Gastroesophageal sphincter (tissue), 4 donors: ENCODE data around the gene TUFM. TPM values are rescaled to one million over a fixed set of nuclear protein-coding genes. Genes with fewer than 3 reads are reported as not detected.

Source experiments
- ATAC-seq: fragments of 150-250 bp; one replicate; pipeline ENCODE4 v1.9.1; 2016; ENCODE audit warnings: mild to moderate bottlenecking, moderate library complexity
- H3K27ac ChIP-seq, 4 donors: fragments of 200-600 bp; sonication (generic) in 3 of 4; 1 replicate in 3 of 4; 2 replicates in 1 of 4; pipeline ENCODE4 v1.5.1; 2016 to 2019
- H3K27me3 ChIP-seq: fragments of 200-600 bp; sonication (generic); one replicate; pipeline ENCODE4 v1.5.1; 2019
- H3K36me3 ChIP-seq, 2 donors: fragments of 200-600 bp; sonication (generic); one replicate each; pipeline ENCODE4 v1.5.1; 2019; ENCODE audit warnings: control low read depth in 1 of 2
- H3K4me1 ChIP-seq, 3 donors: fragments of 200-600 bp; sonication (generic); 1 replicate in 2 of 3; 2 replicates in 1 of 3; pipeline ENCODE4 v1.5.1; 2016 to 2019; ENCODE audit warnings: control low read depth in 2 of 3
- H3K4me3 ChIP-seq, 2 donors: fragments of 200-600 bp; sonication (generic); one replicate each; pipeline ENCODE4 v1.5.1; 2019; ENCODE audit warnings: mild to moderate bottlenecking in 1 of 2, moderate library complexity in 1 of 2
- H3K9me3 ChIP-seq, 3 donors: fragments of 200-600 bp; sonication (generic); one replicate each; pipeline ENCODE4 v1.5.1; 2017 to 2019; ENCODE audit warnings: control low read depth in 2 of 3
- EP300 ChIP-seq: sonication (generic); formaldehyde crosslinking; IDR thresholded peaks from one replicate; pipeline ENCODE4 v1.6.1; 2017; ENCODE audit warnings: antibody characterized with exemption, mild to moderate bottlenecking
- POLR2A ChIP-seq, 2 donors: fragments of 450-650 bp; IDR thresholded peaks; one replicate each; pipeline ENCODE4 v1.6.1; 2017; ENCODE audit warnings: antibody characterized with exemption in 2 of 2, mild to moderate bottlenecking in 2 of 2, moderate library complexity in 1 of 2
- POLR2AphosphoS5 ChIP-seq: sonication (generic); formaldehyde crosslinking; IDR thresholded peaks from one replicate; pipeline ENCODE4 v1.6.1; 2017; ENCODE audit warnings: antibody characterized with exemption
- WGBS, 2 donors: methylation state at CpG; one replicate each; pipeline ENCODE4 v1.1.5; 2018; ENCODE audit warnings: low coverage in 1 of 2; 5-methylcytosine and 5-hydroxymethylcytosine counted together
- total RNA-seq, 4 donors: library from RNA; depleted of rRNA; stranded (reverse); fragments of >200 nt; gene quantifications; one replicate each; pipeline ENCODE4 v1.1.0, GENCODE V29; 2016
- TF ChIP-seq, protein P1 (sequence below), 4 experiments: fragments of 200-600 bp in 2 of 4; fragments of 450-650 bp in 2 of 4; sonication (generic) in 1 of 4; IDR thresholded peaks; one replicate each; pipeline ENCODE4 v1.5.1; 2017 to 2019; ENCODE audit warnings: antibody characterized with exemption in 4 of 4, mild to moderate bottlenecking in 2 of 4, moderate library complexity in 2 of 4

The TUFM gene
- total RNA-seq, 4 donors from 2014 or later, result 72.2 to 91.9 (median 85.3) TPM

DNA sequence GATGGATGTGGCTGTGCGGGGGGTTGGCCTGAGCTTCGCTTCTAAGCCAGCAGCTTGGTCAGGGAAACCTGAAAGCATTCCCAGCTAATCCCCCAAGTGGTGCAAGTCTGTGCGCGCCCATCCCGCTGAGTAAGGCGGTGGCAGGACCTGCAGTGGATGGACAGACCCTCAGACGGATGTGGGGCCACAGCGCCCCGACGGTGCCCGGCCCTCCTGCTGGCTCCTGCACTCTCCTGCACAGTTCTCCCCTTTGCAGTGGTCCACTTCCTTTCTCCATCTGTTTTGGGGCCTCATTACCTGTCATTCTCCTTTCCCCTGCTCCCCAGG, 34.4 kb upstream of the TUFM start:
- peak overlapping the region in 1 of 2 donors; percentile 67 for H3K4me3 ChIP-seq
- TF ChIP-seq, protein P1, sequence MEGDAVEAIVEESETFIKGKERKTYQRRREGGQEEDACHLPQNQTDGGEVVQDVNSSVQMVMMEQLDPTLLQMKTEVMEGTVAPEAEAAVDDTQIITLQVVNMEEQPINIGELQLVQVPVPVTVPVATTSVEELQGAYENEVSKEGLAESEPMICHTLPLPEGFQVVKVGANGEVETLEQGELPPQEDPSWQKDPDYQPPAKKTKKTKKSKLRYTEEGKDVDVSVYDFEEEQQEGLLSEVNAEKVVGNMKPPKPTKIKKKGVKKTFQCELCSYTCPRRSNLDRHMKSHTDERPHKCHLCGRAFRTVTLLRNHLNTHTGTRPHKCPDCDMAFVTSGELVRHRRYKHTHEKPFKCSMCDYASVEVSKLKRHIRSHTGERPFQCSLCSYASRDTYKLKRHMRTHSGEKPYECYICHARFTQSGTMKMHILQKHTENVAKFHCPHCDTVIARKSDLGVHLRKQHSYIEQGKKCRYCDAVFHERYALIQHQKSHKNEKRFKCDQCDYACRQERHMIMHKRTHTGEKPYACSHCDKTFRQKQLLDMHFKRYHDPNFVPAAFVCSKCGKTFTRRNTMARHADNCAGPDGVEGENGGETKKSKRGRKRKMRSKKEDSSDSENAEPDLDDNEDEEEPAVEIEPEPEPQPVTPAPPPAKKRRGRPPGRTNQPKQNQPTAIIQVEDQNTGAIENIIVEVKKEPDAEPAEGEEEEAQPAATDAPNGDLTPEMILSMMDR (IDR thresholded peaks at IDR 0.05), result no peak
- TF ChIP-seq EP300 (no peak), POLR2A (IDR thresholded peaks at IDR 0.05) (no peak), POLR2AphosphoS5 (no peak)
- peaks cover 36% of the 10 kb centered on the region for H3K27me3 ChIP-seq
- no peaks in the 10 kb centered on the region for H3K9me3 ChIP-seq
- WGBS, 2 donors, result 9 to 20% methylated on average over 1 to 9 of the region's 11 CpGs
- peaks cover 0 to 18% (median 12%) of the 10 kb centered on the region in 3 donors for H3K4me1 ChIP-seq
- H3K36me3 ChIP-seq, result no peaks in the 10 kb centered on the region
- ATAC-seq, result no peak
- no peak overlapping the region for H3K27ac ChIP-seq

GRCh38 chr16:28879841-28880588, 33.9 kb upstream of the TUFM start:
- H3K27ac ChIP-seq, result peak overlapping the region in 3 of 4 donors; percentile 38 to 67 (median 40)

DNA sequence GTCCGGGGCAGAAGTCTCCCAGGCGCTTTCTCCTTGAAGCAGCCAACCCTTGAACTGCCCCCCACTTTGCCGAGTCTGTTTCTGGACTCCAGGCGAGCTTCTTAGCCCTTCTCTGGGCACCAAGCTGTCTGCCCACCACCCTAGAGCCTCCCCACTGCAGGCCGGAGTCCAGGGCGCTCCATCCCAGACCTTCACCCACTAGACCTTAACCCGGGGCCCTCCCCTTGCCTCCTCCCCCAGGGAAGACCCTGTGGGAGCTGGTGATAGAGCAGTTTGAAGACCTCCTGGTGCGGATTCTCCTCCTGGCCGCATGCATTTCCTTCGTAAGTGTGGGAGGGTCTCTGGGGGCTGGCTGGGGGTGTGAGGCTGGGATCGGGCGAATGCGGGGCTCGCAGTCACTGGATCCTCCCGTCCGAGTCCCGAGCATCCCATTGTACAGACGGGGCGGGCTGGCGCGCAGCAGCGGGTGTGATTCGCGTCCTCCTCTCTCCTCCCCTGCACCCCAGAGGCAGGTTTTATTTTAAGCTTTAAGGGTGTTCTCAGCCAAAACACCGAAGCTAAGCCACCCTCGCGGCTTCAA, 33.2 kb upstream of the TUFM start:
- peak overlapping the region; percentile 37 to 67 for H3K4me3 ChIP-seq
- ATAC-seq, result peak; percentile 57
- no peak for TF ChIP-seq EP300
- TF ChIP-seq, protein P1 (IDR thresholded peaks at IDR 0.05), result no peak
- H3K4me1 ChIP-seq, result peaks cover 0 to 18% (median 12%) of the 10 kb centered on the region in 3 donors
- H3K36me3 ChIP-seq, result peaks cover 0 to 5% of the 10 kb centered on the region in 2 donors
- H3K27ac ChIP-seq, result peak overlapping the region in 3 of 4 donors; percentile 38 to 67 (median 40)
- WGBS, 2 donors, result 8 to 10% methylated on average over 2 of the region's 27 CpGs
- no peaks in the 10 kb centered on the region for H3K9me3 ChIP-seq
- H3K27me3 ChIP-seq, result peaks cover 36% of the 10 kb centered on the region

More at GRCh38 chr16:28879841-28880588, 33.9 kb upstream of the TUFM start:
- WGBS, 2 donors, result no CpG with 5 or more reads among the region's 66 CpGs
- Histone ChIP-seq H3K9me3 (no peaks in the 10 kb centered on the region), H3K4me1 (peaks cover 0 to 18% (median 12%) of the 10 kb centered on the region in 3 donors), H3K27me3 (peaks cover 36% of the 10 kb centered on the region), H3K4me3 (peak overlapping the region; percentile 37 to 67), H3K36me3 (no peaks in the 10 kb centered on the region)
- TF ChIP-seq, protein P1 (IDR thresholded peaks at IDR 0.05), result peak in 3 of 4 experiments; percentile 16 to 42 (median 30)
- no peak for TF ChIP-seq POLR2AphosphoS5
- peak; percentile 98 for ATAC-seq

- Histone ChIP-seq H3K27ac (peak within 1 kb of the TSS in 1 of 4 donors; percentile 67), H3K4me3 (peak within 1 kb of the TSS; percentile 37 to 67), H3K27me3 (peaks cover 34% of the 10 kb centered on the region), H3K9me3 (no peaks in the 10 kb centered on the region), H3K4me1 (peaks cover 0 to 18% (median 12%) of the 10 kb centered on the region in 3 donors), H3K36me3 (peaks cover 0 to 15% of the 10 kb centered on the region in 2 donors)
- ATAC-seq, result no peak
- WGBS, 2 donors, result 55 to 65% methylated on average over 8 to 11 of the region's 25 CpGs
- TF ChIP-seq, protein P1 (IDR thresholded peaks at IDR 0.05), result no peak
- TF ChIP-seq EP300 (no peak), POLR2A (IDR thresholded peaks at IDR 0.05) (no peak), POLR2AphosphoS5 (no peak)
Measured at GRCh38 chr16:28878083-28878926, 32.2 kb upstream of the TUFM start, which contains the start of gene ATP2A1. Gene ATP2A1 (plus strand): TSS chr16:28878488. CDS start chr16:28878672, 184 bp downstream.
